Adrenal gland (tissue), 12 donors: ENCODE results near the gene COQ8B. TPM values are rescaled to one million over a fixed set of nuclear protein-coding genes. Genes with fewer than 3 reads are reported as not detected.

Source experiments
- DNase-seq, 7 donors: peaks; one replicate each; pipeline ENCODE4 v3.0.0-alpha.2; 2019 to 2020
- H3K27ac ChIP-seq, 5 donors: fragments of 200-600 bp; sonication (generic) in 4 of 5; 1 replicate in 3 of 5; 2 replicates in 2 of 5; pipeline versions ENCODE4 v1.5.1 to v1.8.0; 2016 to 2020; ENCODE audit warnings: mild to moderate bottlenecking in 1 of 5
- H3K27me3 ChIP-seq: fragments of 200-600 bp; 2 replicates; pipeline ENCODE4 v1.8.0; 2021
- H3K36me3 ChIP-seq, 2 donors: fragments of 200-600 bp; replicated peaks in 1 of 2; 1 replicate in 1 of 2; 2 replicates in 1 of 2; pipeline versions ENCODE4 v1.5.1 to v1.8.0; 2018 to 2022
- H3K4me1 ChIP-seq, 2 donors: fragments of 200-600 bp; replicated peaks in 1 of 2; 1 replicate in 1 of 2; 2 replicates in 1 of 2; pipeline versions ENCODE4 v1.5.1 to v1.8.0; 2018 to 2021
- H3K4me3 ChIP-seq, 4 donors: fragments of 200-600 bp; sonication (generic) in 3 of 4; one replicate each; pipeline ENCODE4 v1.5.1; 2016 to 2018
- H3K9me3 ChIP-seq, 3 donors: fragments of 200-600 bp; sonication (generic) in 1 of 3; replicated peaks in 1 of 3; 1 replicate in 2 of 3; 2 replicates in 1 of 3; pipeline versions ENCODE4 v1.5.1 to v1.8.0; 2016 to 2021
- POLR2A ChIP-seq, 2 donors: fragments of 450-650 bp; IDR thresholded peaks; one replicate each; pipeline ENCODE4 v1.6.1; 2017; ENCODE audit warnings: antibody characterized with exemption in 2 of 2, mild to moderate bottlenecking in 2 of 2, moderate library complexity in 1 of 2
- WGBS, 4 donors: extraction: QIAGEN DNeasy Blood & Tissue Kit in 2 of 4; methylation state at CpG; one replicate each; pipeline versions ENCODE4 v1.1.5 to v1.1.7; 2013 to 2017; 5-methylcytosine and 5-hydroxymethylcytosine counted together
- intact Hi-C, 2 donors: fragments of 100-400 bp; cut with DNase I; formaldehyde crosslinking; loops; one replicate each; pipeline versions ENCODE4 v1.14.1 to v1.15.0; 2022 to 2023
- polyA plus RNA-seq, 3 donors: library from polyadenylated mRNA; stranded (reverse); fragments of 200-250 nt in 2 of 3; fragments of 350-450 nt in 1 of 3; fragmentation: Illumina TruSeq in 1 of 3; extraction: RNeasy Lipid Tissue Mini Kit (QIAGEN cat#74804) in 1 of 3; gene quantifications; one replicate each; pipeline ENCODE4 v1.2.3, GENCODE V29; 2013 to 2014
- total RNA-seq, 9 donors: library from RNA; depleted of rRNA in 4 of 9; stranded (reverse); fragments of >200 nt in 4 of 9; fragments of 120-200 nt in 1 of 9; fragmentation: NEBNext Ultra II Directional in 1 of 9; extraction: Animal tissue kit (Norgen Biotek cat#: 25700) in 1 of 9; gene quantifications; one replicate each; pipeline versions ENCODE4 v1.1.0 to v1.2.4, GENCODE V29; 2013 to 2023
- TF ChIP-seq, protein P1 (sequence below), 6 experiments: fragments of 450-650 bp in 4 of 6; fragments of 200-600 bp in 2 of 6; sonication (generic) in 1 of 6; IDR thresholded peaks; 1 replicate in 5 of 6; 2 replicates in 1 of 6; pipeline versions ENCODE4 v1.5.1 to v1.8.0; 2016 to 2021; ENCODE audit warnings: antibody characterized with exemption in 6 of 6, mild to moderate bottlenecking in 2 of 6, moderate library complexity in 1 of 6
- donor health status: healthy with polysubstance abuse.
- donor health status: Bipolar disorder and iron deficiency.
- donor health status: DM: yes; HTN: yes; CAD: no.
- donor health status: DM: no; HTN: no; CAD: no.
- donor health status: DM: no; HTN: no; CAD: no.
- donor health status: DM: yes; HTN: yes; CAD: no.

Gene COQ8B
- total and polyA plus RNA-seq, 12 donors: 13.7 to 80.4 (median 48.9) TPM

DNA sequence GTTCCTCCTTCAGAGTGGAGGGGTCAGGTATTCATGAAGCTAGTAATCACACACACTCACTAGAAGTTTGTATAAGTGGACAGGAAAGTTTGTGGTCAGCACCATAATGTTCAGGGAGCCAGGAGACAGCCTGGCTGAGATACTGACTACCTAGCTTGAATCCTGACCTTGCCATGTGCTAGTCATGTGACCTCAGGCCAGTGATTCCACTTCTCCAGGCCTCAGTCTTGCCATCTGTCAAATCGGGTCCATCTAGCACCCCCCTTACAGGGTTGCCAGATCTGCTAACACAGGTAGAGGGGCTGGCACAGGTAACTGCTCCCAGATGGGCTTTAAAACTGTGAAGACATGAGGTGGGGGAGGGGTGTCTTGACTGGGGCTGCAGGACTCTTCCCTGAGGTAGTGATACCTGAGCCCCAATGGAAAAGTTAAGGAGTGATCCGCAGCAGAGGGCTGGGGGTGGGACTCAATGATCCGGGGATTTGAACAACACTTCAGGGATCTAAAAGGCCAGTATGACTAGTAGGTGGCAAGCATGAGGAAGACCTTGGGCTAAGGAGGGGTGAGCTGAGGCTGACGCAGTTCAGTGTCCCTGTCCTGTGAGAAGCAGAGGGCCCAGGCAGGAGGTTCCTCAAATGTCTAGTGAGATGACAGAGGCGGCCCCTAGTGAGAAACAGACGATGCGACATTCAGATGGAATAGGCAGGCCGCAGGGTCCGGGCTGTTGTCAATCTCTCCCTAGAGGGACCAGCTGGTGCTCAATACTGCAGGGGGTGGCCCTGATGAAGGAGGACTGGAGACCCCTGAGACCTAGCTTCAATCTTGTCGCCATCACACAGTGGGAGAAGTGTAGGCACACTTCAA lies 25.1 kb upstream of the COQ8B start:
- peak overlapping the region in 1 of 5 donors; percentile 55 for H3K27ac ChIP-seq
- TF ChIP-seq POLR2A (IDR thresholded peaks at IDR 0.05): no peak
- TF ChIP-seq, protein P1, sequence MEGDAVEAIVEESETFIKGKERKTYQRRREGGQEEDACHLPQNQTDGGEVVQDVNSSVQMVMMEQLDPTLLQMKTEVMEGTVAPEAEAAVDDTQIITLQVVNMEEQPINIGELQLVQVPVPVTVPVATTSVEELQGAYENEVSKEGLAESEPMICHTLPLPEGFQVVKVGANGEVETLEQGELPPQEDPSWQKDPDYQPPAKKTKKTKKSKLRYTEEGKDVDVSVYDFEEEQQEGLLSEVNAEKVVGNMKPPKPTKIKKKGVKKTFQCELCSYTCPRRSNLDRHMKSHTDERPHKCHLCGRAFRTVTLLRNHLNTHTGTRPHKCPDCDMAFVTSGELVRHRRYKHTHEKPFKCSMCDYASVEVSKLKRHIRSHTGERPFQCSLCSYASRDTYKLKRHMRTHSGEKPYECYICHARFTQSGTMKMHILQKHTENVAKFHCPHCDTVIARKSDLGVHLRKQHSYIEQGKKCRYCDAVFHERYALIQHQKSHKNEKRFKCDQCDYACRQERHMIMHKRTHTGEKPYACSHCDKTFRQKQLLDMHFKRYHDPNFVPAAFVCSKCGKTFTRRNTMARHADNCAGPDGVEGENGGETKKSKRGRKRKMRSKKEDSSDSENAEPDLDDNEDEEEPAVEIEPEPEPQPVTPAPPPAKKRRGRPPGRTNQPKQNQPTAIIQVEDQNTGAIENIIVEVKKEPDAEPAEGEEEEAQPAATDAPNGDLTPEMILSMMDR (IDR thresholded peaks at IDR 0.05): no peak
- H3K27me3 ChIP-seq: no peaks in the 10 kb centered on the region
- peaks cover 0 to 40% of the 10 kb centered on the region in 2 donors for H3K36me3 ChIP-seq
- no peak overlapping the region for H3K4me3 ChIP-seq
- intact Hi-C loops: no loop called here
- DNase-seq: peak in 2 of 7 donors; percentile 43 to 62
- H3K4me1 ChIP-seq: peaks cover 0 to 12% of the 10 kb centered on the region in 2 donors
- 73 to 83% (median 77%) methylated on average over 9 to 10 of the region's 10 CpGs for WGBS, 4 donors
- no peaks in the 10 kb centered on the region for H3K9me3 ChIP-seq

DNA sequence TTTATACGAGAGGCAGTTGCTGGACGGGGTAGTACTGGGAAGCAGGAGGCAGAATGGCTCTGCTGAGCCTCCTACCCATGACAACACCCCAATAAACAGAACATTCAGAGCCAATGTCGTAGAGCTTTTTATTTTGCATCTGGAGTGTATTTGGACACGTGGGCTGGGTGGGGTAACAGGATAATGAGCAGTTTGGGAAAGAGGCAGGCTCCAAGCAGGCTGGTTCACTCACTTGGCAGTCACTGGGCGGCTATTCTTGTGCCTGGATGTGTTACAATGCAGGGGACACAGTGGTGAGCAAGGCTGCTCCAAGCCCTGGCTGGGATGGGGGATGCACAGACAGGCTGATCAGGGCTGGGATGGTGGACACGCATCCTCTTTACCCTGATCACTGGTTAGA lies 24.1 kb upstream of the COQ8B start:
- Histone ChIP-seq H3K4me1 (peaks cover 0 to 10% of the 10 kb centered on the region in 2 donors), H3K9me3 (no peaks in the 10 kb centered on the region), H3K4me3 (no peak overlapping the region), H3K36me3 (peaks cover 0 to 49% of the 10 kb centered on the region in 2 donors), H3K27me3 (no peaks in the 10 kb centered on the region), H3K27ac (peak overlapping the region in 1 of 5 donors; percentile 3)
- no peak for DNase-seq
- 70 to 90% (median 87%) methylated on average over 5 to 6 of the region's 6 CpGs for WGBS, 4 donors
- TF ChIP-seq POLR2A (IDR thresholded peaks at IDR 0.05): no peak
- TF ChIP-seq, protein P1 (IDR thresholded peaks at IDR 0.05): no peak
- intact Hi-C loops: no loop called here

DNA sequence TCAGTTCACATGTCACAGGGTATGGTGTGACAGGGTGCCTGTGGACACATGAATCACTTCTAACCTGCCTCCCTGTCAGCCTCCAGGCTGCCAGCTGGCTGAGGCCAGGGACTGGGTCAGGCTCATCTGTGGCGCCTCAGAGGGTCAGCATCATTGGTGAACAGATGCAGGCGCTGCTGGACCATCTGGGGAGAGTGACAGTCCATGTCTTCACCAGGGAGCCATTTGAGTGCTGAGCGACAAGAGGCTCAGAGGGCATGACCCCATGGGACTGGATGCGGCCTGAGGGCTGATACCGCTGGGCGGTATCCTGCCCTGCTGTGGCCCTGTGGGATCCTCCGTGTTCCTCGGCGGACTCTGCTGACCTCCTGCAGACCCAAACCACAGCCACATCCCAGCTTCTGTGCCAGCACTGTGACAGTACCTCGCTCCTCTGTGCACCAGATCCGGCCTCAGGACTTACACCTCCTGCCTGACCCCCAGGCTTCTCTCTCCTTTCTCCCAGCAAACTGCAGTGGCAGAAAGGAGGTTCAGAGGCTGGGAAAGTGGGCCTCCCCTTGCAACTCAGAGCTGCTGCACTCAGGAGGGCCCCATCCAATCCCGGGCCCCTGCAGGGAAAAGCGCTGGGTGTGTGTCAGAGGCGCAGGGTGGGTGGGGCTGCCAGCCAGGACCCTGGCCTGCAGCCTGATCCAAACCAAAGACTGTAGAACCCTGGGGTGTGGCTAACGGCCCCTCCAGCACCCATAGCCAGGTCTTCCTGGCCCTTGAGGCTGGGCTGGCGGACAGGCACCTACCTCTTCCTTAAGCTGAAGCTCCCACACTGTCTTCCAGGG lies 23.4 kb upstream of the COQ8B start:
- H3K27ac ChIP-seq: no peak overlapping the region
- intact Hi-C loops: no loop called here
- no peaks in the 10 kb centered on the region for H3K9me3 ChIP-seq
- no peak overlapping the region for H3K4me3 ChIP-seq
- TF ChIP-seq POLR2A (IDR thresholded peaks at IDR 0.05): no peak
- TF ChIP-seq, protein P1 (IDR thresholded peaks at IDR 0.05): no peak
- no peak for DNase-seq
- H3K4me1 ChIP-seq: peaks cover 0 to 4% of the 10 kb centered on the region in 2 donors
- H3K27me3 ChIP-seq: no peaks in the 10 kb centered on the region
- WGBS, 4 donors: 73 to 93% (median 81%) methylated on average over 5 to 16 of the region's 16 CpGs
- peaks cover 0 to 56% of the 10 kb centered on the region in 2 donors for H3K36me3 ChIP-seq
